Peyer's patch (tissue), 4 donors: ENCODE results near the gene NCK2.

Source experiments
- POLR2A ChIP-seq, 2 donors: fragments of 450-650 bp; IDR thresholded peaks; one replicate each; pipeline ENCODE4 v1.5.1; 2017; ENCODE audit warnings: antibody characterized with exemption in 2 of 2, mild to moderate bottlenecking in 2 of 2, moderate library complexity in 2 of 2
- TF ChIP-seq, protein P1 (sequence below), 6 experiments: fragments of 450-650 bp in 4 of 6; fragments of 200-600 bp in 2 of 6; sonication (generic) in 1 of 6; IDR thresholded peaks; one replicate each; pipeline ENCODE4 v1.5.1; 2017 to 2019; ENCODE audit warnings: antibody characterized with exemption in 6 of 6, mild to moderate bottlenecking in 3 of 6, moderate library complexity in 1 of 6

DNA sequence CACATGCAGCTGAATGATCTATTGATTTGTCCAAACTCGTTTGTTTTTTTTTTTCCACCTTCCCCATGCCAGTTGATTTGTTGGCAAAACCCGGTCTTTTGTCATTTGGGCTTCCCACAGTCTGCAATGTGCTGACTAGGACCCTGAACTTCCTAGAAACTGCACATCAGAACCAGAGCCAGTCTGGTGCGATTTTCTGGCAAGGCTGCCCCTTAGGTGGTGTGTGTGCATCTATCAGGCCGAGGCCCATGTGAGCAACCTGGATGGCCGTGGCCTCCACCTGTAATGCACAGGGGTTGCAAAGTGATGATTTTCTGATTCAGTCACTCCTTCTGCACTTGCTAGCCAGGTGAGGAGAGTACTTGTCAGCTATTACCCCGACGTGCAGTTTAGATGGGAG lies 47.8 kb downstream of the NCK2 start:
- TF ChIP-seq, protein P1, sequence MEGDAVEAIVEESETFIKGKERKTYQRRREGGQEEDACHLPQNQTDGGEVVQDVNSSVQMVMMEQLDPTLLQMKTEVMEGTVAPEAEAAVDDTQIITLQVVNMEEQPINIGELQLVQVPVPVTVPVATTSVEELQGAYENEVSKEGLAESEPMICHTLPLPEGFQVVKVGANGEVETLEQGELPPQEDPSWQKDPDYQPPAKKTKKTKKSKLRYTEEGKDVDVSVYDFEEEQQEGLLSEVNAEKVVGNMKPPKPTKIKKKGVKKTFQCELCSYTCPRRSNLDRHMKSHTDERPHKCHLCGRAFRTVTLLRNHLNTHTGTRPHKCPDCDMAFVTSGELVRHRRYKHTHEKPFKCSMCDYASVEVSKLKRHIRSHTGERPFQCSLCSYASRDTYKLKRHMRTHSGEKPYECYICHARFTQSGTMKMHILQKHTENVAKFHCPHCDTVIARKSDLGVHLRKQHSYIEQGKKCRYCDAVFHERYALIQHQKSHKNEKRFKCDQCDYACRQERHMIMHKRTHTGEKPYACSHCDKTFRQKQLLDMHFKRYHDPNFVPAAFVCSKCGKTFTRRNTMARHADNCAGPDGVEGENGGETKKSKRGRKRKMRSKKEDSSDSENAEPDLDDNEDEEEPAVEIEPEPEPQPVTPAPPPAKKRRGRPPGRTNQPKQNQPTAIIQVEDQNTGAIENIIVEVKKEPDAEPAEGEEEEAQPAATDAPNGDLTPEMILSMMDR (IDR thresholded peaks at IDR 0.05): no peak
- no peak for TF ChIP-seq POLR2A (IDR thresholded peaks at IDR 0.05)
